ENCODE measurements around the gene FXYD5.

Gene FXYD5

GRCh38 chr19:35216833-35217648 lies 62.5 kb downstream of the FXYD5 start:
- no peak for DNase-seq

DNA sequence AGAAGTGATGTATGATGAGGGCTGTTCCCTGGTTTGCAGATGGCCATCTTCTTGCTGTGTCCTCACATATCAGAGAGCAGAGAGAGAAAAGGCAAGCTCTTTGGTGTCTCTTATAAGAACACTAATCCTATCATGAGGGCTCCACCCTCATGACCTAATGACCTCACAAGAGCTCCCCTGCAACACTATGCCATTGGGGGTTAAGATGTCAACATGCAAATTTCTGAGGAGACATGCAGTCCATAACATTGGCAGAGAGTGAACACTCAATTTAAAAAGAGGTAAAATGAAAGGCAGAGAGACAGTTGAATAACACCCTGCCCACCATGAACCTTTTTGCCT lies 63.1 kb downstream of the FXYD5 start:
- DNase-seq, result no peak

DNA sequence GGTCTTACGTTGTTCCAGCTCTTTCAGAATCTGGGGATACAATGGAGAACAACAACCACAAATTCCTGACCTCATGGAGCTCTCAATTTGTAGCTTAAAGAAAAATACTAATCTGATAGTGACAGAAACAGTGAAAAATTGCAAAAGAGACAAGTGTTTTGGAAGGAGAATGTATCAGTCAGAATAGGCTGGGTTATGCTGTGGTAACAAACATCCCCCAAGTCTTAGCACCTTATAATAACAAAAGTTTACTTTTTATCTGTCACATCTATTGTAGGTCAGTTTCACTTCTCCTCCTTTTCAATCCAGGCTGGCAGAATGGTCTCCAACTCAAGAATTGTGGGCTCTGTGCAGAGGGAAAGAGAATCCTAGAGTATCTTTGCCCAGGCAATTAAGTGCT lies 64.5 kb downstream of the FXYD5 start:
- no peak for DNase-seq

Measured in NCI-H1436 (cell line).